Natural killer cell (primary cell): ENCODE measurements around the gene WWC1. TPM values are rescaled to one million over a fixed set of nuclear protein-coding genes. Genes with fewer than 3 reads are reported as not detected.
A peak's percentile ranks its signal among the peaks of the same experiment; 100 is the strongest.

Experiments
- ATAC-seq, 3 donors: fragments of 150-1000 bp in 2 of 3; fragments of 200-7000 bp in 1 of 3; cut with Tn5 transposase; 1 replicate in 1 of 3; 2 replicates in 2 of 3; pipeline ENCODE4 v1.10.0; 2021; ENCODE audit warnings: mild to moderate bottlenecking in 2 of 3, moderate library complexity in 2 of 3
- DNase-seq, 2 donors: peaks; one replicate each; pipeline versions ENCODE4 v3.0.0 to v3.0.0-alpha.2; 2013 to 2021; ENCODE audit warnings: mixed read lengths in 1 of 2
- H3K27ac ChIP-seq: one replicate; pipeline ENCODE4 v1.5.1; 2013; ENCODE audit warnings: mild to moderate bottlenecking, low read length
- H3K27me3 ChIP-seq: one replicate; pipeline ENCODE4 v1.6.1; 2013; ENCODE audit warnings: low read length; ENCODE audit not compliant: control insufficient read depth, insufficient read depth
- H3K36me3 ChIP-seq: one replicate; pipeline ENCODE4 v1.6.1; 2013; ENCODE audit warnings: low read length; ENCODE audit not compliant: control insufficient read depth, insufficient read depth
- H3K4me1 ChIP-seq: one replicate; pipeline ENCODE4 v1.6.1; 2013; ENCODE audit warnings: low read length; ENCODE audit not compliant: control insufficient read depth, insufficient read depth
- H3K4me3 ChIP-seq: one replicate; pipeline ENCODE4 v1.5.1; 2013; ENCODE audit warnings: low read length
- H3K9me3 ChIP-seq: one replicate; pipeline ENCODE4 v1.6.1; 2013; ENCODE audit warnings: low read length; ENCODE audit not compliant: control insufficient read depth, insufficient read depth
- H3K27ac Mint-ChIP-seq, 2 donors: one replicate each; pipeline ENCODE4 v1.8.0; 2022; ENCODE audit warnings: mild to moderate bottlenecking in 2 of 2, mixed read lengths in 2 of 2, moderate library complexity in 1 of 2
- H3K27me3 Mint-ChIP-seq, 2 donors: one replicate each; pipeline ENCODE4 v1.8.0; 2022; ENCODE audit warnings: low read depth in 2 of 2, mixed read lengths in 2 of 2
- H3K36me3 Mint-ChIP-seq: one replicate; pipeline ENCODE4 v1.8.0; 2022; ENCODE audit warnings: mixed read lengths
- H3K4me1 Mint-ChIP-seq, 2 donors: one replicate each; pipeline ENCODE4 v1.8.0; 2022; ENCODE audit warnings: mixed read lengths in 2 of 2
- H3K4me3 Mint-ChIP-seq: one replicate; pipeline ENCODE4 v1.8.0; 2022; ENCODE audit warnings: mild to moderate bottlenecking, moderate library complexity, mixed read lengths
- H3K9me3 Mint-ChIP-seq, 2 donors: one replicate each; pipeline ENCODE4 v1.8.0; 2022; ENCODE audit warnings: mixed read lengths in 2 of 2
- WGBS: methylation state at CpG from one replicate; pipeline ENCODE4 v1.1.7; 2013; ENCODE audit warnings: missing lambda C conversion rate; ENCODE audit not compliant: insufficient coverage; 5-methylcytosine and 5-hydroxymethylcytosine counted together
- intact Hi-C: fragments of 100-400 bp; cut with micrococcal nuclease; formaldehyde crosslinking; loops from one replicate; pipeline ENCODE4 v1.14.2; 2022
- total RNA-seq, 4 donors: library from RNA; stranded (reverse); fragments of 120-200 nt in 1 of 4; gene quantifications; one replicate each; pipeline versions ENCODE4 v1.2.3 to v1.2.4, GENCODE V29; 2013 to 2022
- TF ChIP-seq, protein P1 (sequence below): fragments of 200-600 bp; IDR thresholded peaks from one replicate; pipeline ENCODE4 v1.8.0; 2022; ENCODE audit warnings: antibody characterized with exemption

The WWC1 gene
- total RNA-seq, 3 donors from 2014 or later (not counting 1 experiment from before 2014, with no cell fraction given): 0.42 to 0.66 (median 0.53) TPM

DNA sequence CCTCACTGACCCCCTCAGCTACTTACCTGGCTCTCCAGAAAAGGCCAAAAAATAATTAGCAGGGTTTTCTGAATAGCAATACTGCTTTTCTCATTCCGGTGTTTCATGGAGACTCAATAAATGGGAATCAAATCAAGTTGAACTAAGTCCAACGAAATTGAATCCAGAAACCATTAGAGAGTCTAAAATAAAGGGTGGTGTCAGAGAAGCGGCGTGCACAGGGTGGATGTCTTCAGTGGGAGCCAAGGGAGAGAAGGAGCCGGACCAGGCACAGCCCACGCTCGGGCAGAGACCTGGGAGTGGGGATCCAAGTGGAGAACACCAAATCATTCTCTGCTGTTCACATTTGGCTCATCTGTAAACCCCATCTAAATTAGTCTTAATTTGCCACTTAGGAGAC is 40.2 kb upstream of the WWC1 start:
- peaks cover 0 to 3% of the 10 kb centered on the region in 2 donors for H3K27me3 Mint-ChIP-seq
- H3K4me1 Mint-ChIP-seq: peaks cover 0 to 5% of the 10 kb centered on the region in 2 donors
- ATAC-seq: no peak
- H3K27me3 ChIP-seq: no peaks in the 10 kb centered on the region
- no peaks in the 10 kb centered on the region for H3K9me3 ChIP-seq
- intact Hi-C loops: no loop called here
- H3K36me3 Mint-ChIP-seq: no peaks in the 10 kb centered on the region
- no peak overlapping the region for H3K4me3 ChIP-seq
- TF ChIP-seq, protein P1, sequence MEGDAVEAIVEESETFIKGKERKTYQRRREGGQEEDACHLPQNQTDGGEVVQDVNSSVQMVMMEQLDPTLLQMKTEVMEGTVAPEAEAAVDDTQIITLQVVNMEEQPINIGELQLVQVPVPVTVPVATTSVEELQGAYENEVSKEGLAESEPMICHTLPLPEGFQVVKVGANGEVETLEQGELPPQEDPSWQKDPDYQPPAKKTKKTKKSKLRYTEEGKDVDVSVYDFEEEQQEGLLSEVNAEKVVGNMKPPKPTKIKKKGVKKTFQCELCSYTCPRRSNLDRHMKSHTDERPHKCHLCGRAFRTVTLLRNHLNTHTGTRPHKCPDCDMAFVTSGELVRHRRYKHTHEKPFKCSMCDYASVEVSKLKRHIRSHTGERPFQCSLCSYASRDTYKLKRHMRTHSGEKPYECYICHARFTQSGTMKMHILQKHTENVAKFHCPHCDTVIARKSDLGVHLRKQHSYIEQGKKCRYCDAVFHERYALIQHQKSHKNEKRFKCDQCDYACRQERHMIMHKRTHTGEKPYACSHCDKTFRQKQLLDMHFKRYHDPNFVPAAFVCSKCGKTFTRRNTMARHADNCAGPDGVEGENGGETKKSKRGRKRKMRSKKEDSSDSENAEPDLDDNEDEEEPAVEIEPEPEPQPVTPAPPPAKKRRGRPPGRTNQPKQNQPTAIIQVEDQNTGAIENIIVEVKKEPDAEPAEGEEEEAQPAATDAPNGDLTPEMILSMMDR: no peak
- H3K27ac Mint-ChIP-seq: no peak overlapping the region
- no peaks in the 10 kb centered on the region for H3K4me1 ChIP-seq
- no peak overlapping the region for H3K4me3 Mint-ChIP-seq
- no peaks in the 10 kb centered on the region for H3K9me3 Mint-ChIP-seq
- 97% methylated on average over 7 of the region's 7 CpGs for WGBS
- no peaks in the 10 kb centered on the region for H3K36me3 ChIP-seq
- H3K27ac ChIP-seq: no peak overlapping the region
- no peak for DNase-seq

DNA sequence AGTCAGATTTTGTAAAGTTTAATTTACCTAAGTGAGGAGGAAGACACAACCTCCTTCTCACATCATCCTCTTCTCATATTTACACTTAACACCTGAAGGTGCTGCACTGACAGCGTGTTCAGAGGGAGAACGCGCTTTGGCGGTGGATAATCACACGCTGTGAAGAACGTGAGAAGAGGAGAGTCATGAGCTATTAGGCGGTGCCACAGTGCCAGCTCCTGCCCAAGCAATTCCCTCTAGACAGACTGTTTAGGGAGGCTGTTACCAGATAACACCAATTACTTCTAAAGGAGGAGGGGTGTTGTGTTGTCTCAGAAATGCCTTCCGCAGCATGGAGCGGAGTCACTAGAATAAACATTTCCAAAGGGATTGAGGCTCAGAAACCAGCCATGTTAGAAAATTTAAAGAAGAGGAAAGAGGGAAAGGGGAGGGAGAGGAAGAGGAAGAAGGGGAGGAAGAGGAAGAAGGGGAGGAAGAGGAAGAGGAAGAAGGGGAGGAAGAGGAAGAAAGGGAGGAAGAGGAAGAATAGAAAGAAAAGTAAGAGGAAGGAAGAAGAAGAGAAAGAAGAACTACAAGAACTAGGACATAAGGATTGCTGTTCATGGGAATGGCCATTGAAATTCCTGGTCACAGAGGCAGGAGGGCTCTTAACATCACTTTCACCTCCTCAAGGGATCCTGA is 37.3 kb upstream of the WWC1 start:
- Histone ChIP-seq H3K27me3 (no peaks in the 10 kb centered on the region), H3K36me3 (no peaks in the 10 kb centered on the region), H3K27ac (no peak overlapping the region), H3K4me1 (no peaks in the 10 kb centered on the region), H3K9me3 (no peaks in the 10 kb centered on the region), H3K4me3 (no peak overlapping the region)
- Mint-ChIP-seq H3K4me1 (peaks cover 0 to 5% of the 10 kb centered on the region in 2 donors), H3K9me3 (no peaks in the 10 kb centered on the region), H3K27ac (peak overlapping the region in 1 of 2 donors; percentile 9), H3K4me3 (no peak overlapping the region), H3K36me3 (no peaks in the 10 kb centered on the region), H3K27me3 (no peaks in the 10 kb centered on the region)
- TF ChIP-seq, protein P1: no peak
- DNase-seq (no peak), ATAC-seq (no peak)
- 91% methylated on average over 9 of the region's 9 CpGs for WGBS
- intact Hi-C loops: no loop called here

DNA sequence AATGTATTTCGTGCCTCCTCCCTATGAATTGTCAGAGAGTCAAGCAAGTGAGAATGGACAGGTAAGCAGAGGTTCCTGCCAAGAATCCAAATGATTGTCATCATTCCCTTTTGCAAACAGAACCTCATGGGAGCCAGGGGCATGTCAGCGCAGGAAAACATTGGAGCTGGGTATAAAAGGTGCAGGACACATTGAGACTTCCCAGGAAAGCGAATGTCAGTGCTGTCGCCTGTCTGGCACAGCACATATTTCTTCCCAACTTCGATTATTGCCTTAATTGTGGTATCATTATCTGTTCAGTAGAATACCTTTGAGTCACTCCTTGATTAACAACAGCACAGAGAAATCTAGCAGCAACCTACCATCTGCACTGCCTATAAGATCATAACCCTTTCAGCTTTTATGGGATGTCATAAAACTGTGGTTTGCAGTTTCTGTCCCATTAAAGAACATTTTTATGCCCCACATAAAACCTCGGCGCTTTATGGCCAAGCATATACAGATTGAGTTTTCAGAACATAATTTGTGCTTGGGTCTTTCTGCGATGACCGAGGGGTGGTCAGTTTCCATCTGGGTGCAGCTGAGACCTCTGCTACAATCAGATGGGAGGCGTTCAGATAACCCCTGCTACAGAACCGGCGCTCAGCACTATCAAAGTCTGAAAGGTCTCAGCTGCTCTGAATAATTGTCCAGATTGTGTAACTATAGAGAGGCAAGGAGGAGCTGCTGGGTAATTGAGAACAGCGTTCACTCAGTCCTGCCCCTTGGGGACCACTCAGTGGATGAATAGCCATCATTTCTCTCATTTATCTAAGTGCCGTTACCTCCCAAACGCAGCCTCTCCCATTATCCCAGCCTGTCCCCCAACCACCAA is 30.9 kb upstream of the WWC1 start:
- TF ChIP-seq, protein P1: no peak
- WGBS: 89% methylated on average over 15 of the region's 15 CpGs
- Mint-ChIP-seq H3K27ac (no peak overlapping the region), H3K4me3 (no peak overlapping the region), H3K4me1 (no peaks in the 10 kb centered on the region), H3K9me3 (no peaks in the 10 kb centered on the region), H3K27me3 (no peaks in the 10 kb centered on the region), H3K36me3 (no peaks in the 10 kb centered on the region)
- H3K27me3 ChIP-seq: no peaks in the 10 kb centered on the region
- DNase-seq: no peak
- no peaks in the 10 kb centered on the region for H3K4me1 ChIP-seq
- no peak overlapping the region for H3K4me3 ChIP-seq
- no peak for ATAC-seq
- no peaks in the 10 kb centered on the region for H3K9me3 ChIP-seq
- intact Hi-C loops: no loop called here
- no peak overlapping the region for H3K27ac ChIP-seq
- H3K36me3 ChIP-seq: no peaks in the 10 kb centered on the region
